NCI-H2107 treated with DMSO at 0.1 percent for 48 hours (cell line): ENCODE results near the gene OTUD6A.

Source experiments
- DNase-seq: peaks from one replicate; lab custom pipeline; 2025; ENCODE audit not compliant: unreplicated experiment; lab: John Stamatoyannopoulos, UW

Gene OTUD6A

GRCh38 chrX:70062076-70062475, at the start of gene OTUD6A:
Gene OTUD6A, plus strand, starts transcription at chrX:70062457. Its CDS starts 68 bp downstream, at chrX:70062525.
- DNase-seq: no peak

GRCh38 chrX:70012756-70013155, 49.5 kb upstream of the OTUD6A start:
- no peak for DNase-seq

GRCh38 chrX:70013466-70014381, 48.5 kb upstream of the OTUD6A start:
- DNase-seq: no peak

GRCh38 chrX:70016513-70016912, 45.7 kb upstream of the OTUD6A start:
- no peak for DNase-seq

GRCh38 chrX:70022616-70023015, 39.6 kb upstream of the OTUD6A start:
- DNase-seq: no peak

GRCh38 chrX:70025464-70025863, 36.8 kb upstream of the OTUD6A start:
- no peak for DNase-seq

GRCh38 chrX:70026112-70026850, 36.0 kb upstream of the OTUD6A start:
- DNase-seq: no peak

GRCh38 chrX:70026851-70027200, 35.4 kb upstream of the OTUD6A start:
- DNase-seq: no peak

- DNase-seq: no peak
These were observed 32.4 kb upstream of the OTUD6A start for GRCh38 chrX:70029863-70030262.

- DNase-seq: peak; percentile 30
These were observed 31.9 kb upstream of the OTUD6A start for GRCh38 chrX:70030301-70030767.

GRCh38 chrX:70032792-70033191, 29.5 kb upstream of the OTUD6A start:
- DNase-seq: no peak

GRCh38 chrX:70033348-70034051, 28.8 kb upstream of the OTUD6A start:
- DNase-seq: no peak

- no peak for DNase-seq
These were observed 27.6 kb upstream of the OTUD6A start for GRCh38 chrX:70034646-70035045.

GRCh38 chrX:70038515-70038914, 23.7 kb upstream of the OTUD6A start:
- no peak for DNase-seq

GRCh38 chrX:70038951-70039350, 23.3 kb upstream of the OTUD6A start:
- DNase-seq: no peak

GRCh38 chrX:70039758-70040157, 22.5 kb upstream of the OTUD6A start:
- no peak for DNase-seq

- no peak for DNase-seq
These were observed 20.3 kb upstream of the OTUD6A start for GRCh38 chrX:70041993-70042392.

GRCh38 chrX:70042399-70043371, 19.6 kb upstream of the OTUD6A start:
- DNase-seq: no peak

GRCh38 chrX:70043685-70044084, 18.6 kb upstream of the OTUD6A start:
- no peak for DNase-seq

- no peak for DNase-seq
These were observed 17.6 kb upstream of the OTUD6A start for GRCh38 chrX:70044541-70045245.
